ENCODE measurements around the gene ZBED3.
A peak's percentile ranks its signal among the peaks of the same experiment; 100 is the strongest.

The ZBED3 gene

GRCh38 chr5:77086689-77087483, at the start of gene ZBED3:
Gene ZBED3, minus strand, starts transcription at chr5:77087285. Its CDS starts 9,407 bp downstream, at chr5:77077878.
- TF ChIP-seq CTCF (IDR thresholded peaks at IDR 0.05; ENCODE audit: insufficient read depth, missing control alignments), result peak; percentile 29
- DNase-seq (ENCODE audit: insufficient read length, low spot score), result peak; percentile 38
- no peak for FAIRE-seq

GRCh38 chr5:77133061-77133758, 46.1 kb upstream of the ZBED3 start:
- DNase-seq (ENCODE audit: insufficient read length, low spot score), result no peak
- no peak for TF ChIP-seq CTCF (IDR thresholded peaks at IDR 0.05; ENCODE audit: insufficient read depth, missing control alignments)
- FAIRE-seq, result no peak

- no peak for DNase-seq (ENCODE audit: insufficient read length, low spot score)
- FAIRE-seq, result no peak
- TF ChIP-seq CTCF (IDR thresholded peaks at IDR 0.05; ENCODE audit: insufficient read depth, missing control alignments), result no peak
These were observed 44.3 kb upstream of the ZBED3 start for GRCh38 chr5:77131361-77131760.

GRCh38 chr5:77129391-77129990, 42.4 kb upstream of the ZBED3 start:
- TF ChIP-seq CTCF (IDR thresholded peaks at IDR 0.05; ENCODE audit: insufficient read depth, missing control alignments), result peak; percentile 57
- no peak for DNase-seq (ENCODE audit: insufficient read length, low spot score)
- no peak for FAIRE-seq

GRCh38 chr5:77128411-77129061, 41.5 kb upstream of the ZBED3 start:
- DNase-seq (ENCODE audit: insufficient read length, low spot score), result no peak
- no peak for TF ChIP-seq CTCF (IDR thresholded peaks at IDR 0.05; ENCODE audit: insufficient read depth, missing control alignments)
- FAIRE-seq, result no peak

GRCh38 chr5:77123057-77123456, 36.0 kb upstream of the ZBED3 start:
- TF ChIP-seq CTCF (IDR thresholded peaks at IDR 0.05; ENCODE audit: insufficient read depth, missing control alignments), result no peak
- FAIRE-seq, result no peak
- no peak for DNase-seq (ENCODE audit: insufficient read length, low spot score)
